HFFc6 (cell line): ENCODE measurements around the gene LRRC8C. TPM values are rescaled to one million over a fixed set of nuclear protein-coding genes. Genes with fewer than 3 reads are reported as not detected.

Source experiments
- DNase-seq: peaks from one replicate; pipeline ENCODE4 v3.0.0-alpha.2; 2018
- H3K27ac Mint-ChIP-seq: 2 replicates; pipeline ENCODE4 v1.8.0; 2020; ENCODE audit warnings: mild to moderate bottlenecking, mixed read lengths
- H3K27me3 Mint-ChIP-seq: 2 replicates; pipeline ENCODE4 v1.8.0; 2021; ENCODE audit warnings: mild to moderate bottlenecking, moderate library complexity, mixed read lengths; ENCODE audit not compliant: insufficient read depth
- H3K36me3 Mint-ChIP-seq: 2 replicates; pipeline ENCODE4 v1.8.0; 2021; ENCODE audit warnings: low read depth, mixed read lengths
- H3K4me1 Mint-ChIP-seq: 2 replicates; pipeline ENCODE4 v1.8.0; 2020; ENCODE audit warnings: low read depth, mixed read lengths
- H3K4me3 Mint-ChIP-seq: 2 replicates; pipeline ENCODE4 v1.8.0; 2020; ENCODE audit warnings: mild to moderate bottlenecking, moderate library complexity, mixed read lengths
- H3K9me3 Mint-ChIP-seq: 2 replicates; pipeline ENCODE4 v1.8.0; 2020; ENCODE audit warnings: mild to moderate bottlenecking, mixed read lengths
- total RNA-seq, 6 experiments: library from RNA; stranded (reverse); fragmentation: NEBNext Ultra II Directional; extraction: Animal tissue kit (Norgen Biotek cat#: 25700); gene quantifications; 2 replicates in 1 of 6; 3 replicates in 5 of 6; pipeline ENCODE4 v1.2.3, GENCODE V29; 2021
- TF ChIP-seq, protein P1 (sequence below): fragments of 200-600 bp; sonication (generic); IDR thresholded peaks from 2 replicates; pipeline ENCODE4 v1.5.0; 2021; ENCODE audit warnings: antibody characterized with exemption, mild to moderate bottlenecking

LRRC8C gene
- total RNA-seq, 6 experiments from 2014 or later: 5.0 to 13.7 (median 10.9) TPM

DNA sequence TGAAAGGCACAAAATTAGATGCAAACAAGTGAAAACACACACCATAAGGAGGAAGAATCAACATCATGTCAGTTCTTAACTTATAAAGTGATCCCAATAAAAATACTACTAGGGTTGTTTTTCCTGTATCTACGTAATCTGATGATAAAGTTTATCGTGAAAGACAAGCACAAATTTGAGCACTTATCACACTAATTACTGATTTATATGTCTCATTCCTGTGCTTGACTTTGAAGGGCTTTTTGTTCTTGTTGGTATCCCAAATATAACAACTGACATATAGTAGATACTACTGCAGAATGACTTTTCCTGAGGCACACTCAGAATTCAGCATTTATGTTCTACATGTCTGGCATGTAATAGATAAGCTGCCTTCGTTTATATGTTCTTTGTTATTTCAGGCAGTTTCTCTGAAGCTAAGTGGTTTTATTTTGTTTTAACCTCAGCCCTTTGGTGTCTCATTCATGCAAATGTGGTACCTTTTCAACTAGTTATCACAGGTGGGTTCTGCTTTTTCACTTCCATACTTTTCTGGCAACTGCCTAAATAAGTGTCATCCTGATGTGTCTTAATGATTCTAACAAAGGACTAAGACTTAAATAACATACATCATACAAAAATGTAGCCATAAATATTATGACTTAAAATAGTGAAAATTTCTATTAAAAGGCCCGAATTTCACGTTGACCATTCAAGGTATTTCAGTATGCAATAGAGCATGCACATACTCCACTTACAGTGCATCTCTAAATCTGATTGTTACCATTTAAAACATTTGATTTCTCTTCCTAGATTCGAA is 73.2 kb downstream of the LRRC8C start:
- TF ChIP-seq, protein P1, sequence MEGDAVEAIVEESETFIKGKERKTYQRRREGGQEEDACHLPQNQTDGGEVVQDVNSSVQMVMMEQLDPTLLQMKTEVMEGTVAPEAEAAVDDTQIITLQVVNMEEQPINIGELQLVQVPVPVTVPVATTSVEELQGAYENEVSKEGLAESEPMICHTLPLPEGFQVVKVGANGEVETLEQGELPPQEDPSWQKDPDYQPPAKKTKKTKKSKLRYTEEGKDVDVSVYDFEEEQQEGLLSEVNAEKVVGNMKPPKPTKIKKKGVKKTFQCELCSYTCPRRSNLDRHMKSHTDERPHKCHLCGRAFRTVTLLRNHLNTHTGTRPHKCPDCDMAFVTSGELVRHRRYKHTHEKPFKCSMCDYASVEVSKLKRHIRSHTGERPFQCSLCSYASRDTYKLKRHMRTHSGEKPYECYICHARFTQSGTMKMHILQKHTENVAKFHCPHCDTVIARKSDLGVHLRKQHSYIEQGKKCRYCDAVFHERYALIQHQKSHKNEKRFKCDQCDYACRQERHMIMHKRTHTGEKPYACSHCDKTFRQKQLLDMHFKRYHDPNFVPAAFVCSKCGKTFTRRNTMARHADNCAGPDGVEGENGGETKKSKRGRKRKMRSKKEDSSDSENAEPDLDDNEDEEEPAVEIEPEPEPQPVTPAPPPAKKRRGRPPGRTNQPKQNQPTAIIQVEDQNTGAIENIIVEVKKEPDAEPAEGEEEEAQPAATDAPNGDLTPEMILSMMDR: no peak
- no peaks in the 10 kb centered on the region for H3K9me3 Mint-ChIP-seq
- no peak overlapping the region for H3K27ac Mint-ChIP-seq
- no peak overlapping the region for H3K4me3 Mint-ChIP-seq
- no peak for DNase-seq
- H3K36me3 Mint-ChIP-seq: peaks cover 13% of the 10 kb centered on the region
- peaks cover 13% of the 10 kb centered on the region for H3K4me1 Mint-ChIP-seq
- H3K27me3 Mint-ChIP-seq: no peaks in the 10 kb centered on the region

DNA sequence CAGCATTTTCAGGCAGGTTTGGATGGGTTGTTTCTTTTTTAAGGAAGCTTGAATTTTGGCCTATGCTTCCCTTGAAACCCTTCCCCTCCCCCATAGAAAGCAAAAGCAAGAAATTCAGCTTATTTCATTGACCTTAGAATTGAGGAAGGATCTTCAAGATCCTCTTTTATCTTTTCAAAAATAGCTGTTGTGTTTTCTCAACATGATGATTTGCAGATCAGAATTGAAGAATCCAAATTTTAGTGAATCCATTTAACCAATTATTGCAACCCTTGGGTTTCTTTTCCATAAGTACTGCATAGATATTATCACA is 73.7 kb downstream of the LRRC8C start:
- TF ChIP-seq, protein P1: no peak
- no peak for DNase-seq
- no peak overlapping the region for H3K4me3 Mint-ChIP-seq

DNA sequence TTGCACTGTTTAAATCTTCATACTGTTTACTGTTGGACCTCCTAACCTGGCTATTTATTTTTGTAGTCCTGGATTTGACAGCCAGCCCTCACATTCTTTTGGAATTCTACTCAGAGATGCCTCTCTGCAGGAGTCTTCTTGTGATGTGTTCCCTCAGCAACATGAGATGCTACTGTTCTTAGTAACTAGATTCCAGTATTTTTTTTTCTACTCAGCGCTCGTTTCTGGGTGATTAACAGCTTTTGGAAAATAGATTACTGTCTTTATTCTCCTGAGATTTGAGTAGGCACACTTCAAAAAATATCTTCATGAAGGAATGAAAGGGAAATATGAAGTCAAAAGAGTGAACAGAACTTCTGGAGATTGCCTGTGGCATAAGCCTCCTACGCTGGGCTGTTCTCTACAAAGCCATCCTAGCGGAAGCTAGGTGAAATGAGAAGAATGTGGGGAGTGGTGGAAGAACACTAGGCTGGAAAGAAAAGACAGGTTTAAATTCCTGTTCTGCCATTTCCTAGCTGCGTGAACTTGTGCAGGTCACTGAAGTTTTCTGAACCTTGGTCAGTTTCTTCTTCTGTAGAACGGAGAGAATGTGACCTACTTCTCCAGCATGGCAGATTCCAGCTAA is 75.9 kb downstream of the LRRC8C start:
- TF ChIP-seq, protein P1: no peak
- H3K4me1 Mint-ChIP-seq: peaks cover 13% of the 10 kb centered on the region
- no peaks in the 10 kb centered on the region; the same call in 1 of the 2 replicates for H3K27me3 Mint-ChIP-seq
- no peak for DNase-seq
- H3K36me3 Mint-ChIP-seq: peaks cover 15% of the 10 kb centered on the region
- H3K4me3 Mint-ChIP-seq: no peak overlapping the region
- no peak overlapping the region for H3K27ac Mint-ChIP-seq
- no peaks in the 10 kb centered on the region for H3K9me3 Mint-ChIP-seq

More for the DNA sequence above, 73.7 kb downstream of the LRRC8C start:
- Mint-ChIP-seq H3K9me3 (no peaks in the 10 kb centered on the region), H3K36me3 (peaks cover 10% of the 10 kb centered on the region), H3K27me3 (no peaks in the 10 kb centered on the region), H3K27ac (no peak overlapping the region), H3K4me1 (peaks cover 13% of the 10 kb centered on the region)

DNA sequence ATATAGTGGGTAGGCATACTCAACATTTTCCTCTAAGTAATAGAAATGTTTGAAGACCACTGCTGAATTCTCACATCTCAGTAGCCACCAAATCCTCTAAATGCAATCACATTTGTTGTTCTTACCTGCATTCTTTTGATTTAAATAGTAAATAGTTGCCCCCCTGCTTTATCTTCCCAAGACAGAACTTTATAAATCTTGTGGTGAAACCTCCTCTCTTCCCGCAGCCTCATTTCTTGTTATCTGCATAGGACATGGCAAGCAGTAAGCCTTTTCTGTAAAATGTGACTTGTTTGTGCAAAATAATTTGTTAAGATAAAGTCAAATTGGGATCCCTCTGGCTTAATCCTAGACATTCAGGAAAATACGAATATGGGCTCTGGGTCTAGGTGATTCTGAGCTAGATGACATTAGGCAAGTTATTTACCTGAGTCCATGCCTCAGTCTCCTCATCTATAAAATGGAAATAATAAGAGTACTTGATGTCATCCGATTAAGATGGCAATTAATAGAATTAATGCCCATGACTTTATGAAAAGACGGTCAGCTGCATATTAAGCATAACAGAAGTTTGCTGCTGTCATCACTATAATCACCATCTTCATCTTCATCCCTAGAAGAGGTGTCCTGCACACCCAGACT is 77.7 kb downstream of the LRRC8C start:
- no peak overlapping the region for H3K27ac Mint-ChIP-seq
- TF ChIP-seq, protein P1: no peak
- no peak overlapping the region for H3K4me3 Mint-ChIP-seq
- no peaks in the 10 kb centered on the region for H3K9me3 Mint-ChIP-seq
- H3K36me3 Mint-ChIP-seq: peaks cover 19% of the 10 kb centered on the region
- H3K27me3 Mint-ChIP-seq: no peaks in the 10 kb centered on the region; the same call in 1 of the 2 replicates
- peaks cover 13% of the 10 kb centered on the region for H3K4me1 Mint-ChIP-seq
- DNase-seq: no peak

DNA sequence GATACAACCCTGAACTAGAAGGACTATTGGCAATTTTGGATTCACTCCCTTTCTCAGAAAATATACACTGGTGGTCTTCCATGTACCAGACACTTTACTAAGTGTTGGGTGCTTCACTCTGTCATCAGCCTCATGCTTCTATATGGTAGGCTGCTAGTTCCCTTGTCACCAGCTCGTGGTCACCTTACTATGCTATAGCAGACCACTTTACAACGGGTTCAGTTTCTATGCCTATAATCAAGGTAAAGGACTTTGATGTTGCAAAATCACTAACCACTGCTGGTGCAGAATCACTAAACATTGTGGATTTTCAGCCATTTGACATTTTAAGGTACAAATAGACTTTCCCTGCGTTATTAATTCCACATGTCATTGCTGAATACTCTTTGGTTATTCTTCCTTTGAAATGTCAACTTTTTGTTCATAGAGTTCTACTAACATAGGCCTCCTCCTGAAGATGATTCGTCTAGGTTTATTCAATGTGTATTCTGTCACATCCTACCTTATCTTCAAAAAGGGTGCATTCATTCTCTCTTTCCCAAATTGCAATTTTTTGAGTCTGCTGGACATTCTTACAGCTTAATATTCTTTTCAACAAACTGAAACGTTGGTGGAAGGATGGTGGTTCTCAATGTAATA is 78.3 kb downstream of the LRRC8C start:
- Mint-ChIP-seq H3K36me3 (peaks cover 19% of the 10 kb centered on the region), H3K4me3 (no peak overlapping the region), H3K4me1 (peaks cover 13% of the 10 kb centered on the region), H3K9me3 (no peaks in the 10 kb centered on the region), H3K27me3 (no peaks in the 10 kb centered on the region; the same call in 1 of the 2 replicates), H3K27ac (no peak overlapping the region)
- TF ChIP-seq, protein P1: no peak
- no peak for DNase-seq
